MM.1S (cell line): ENCODE measurements around the gene NARF.

Source experiments
- EZH2 ChIP-seq: fragments of 300-600 bp; sonication (generic); optimal IDR thresholded peaks from 2 replicates; pipeline ENCODE3; 2017; ENCODE audit warnings: low read depth, mild to moderate bottlenecking, antibody characterized with exemption, low read length, mixed read lengths
- EZH2phosphoT487 ChIP-seq: fragments of 300-600 bp; sonication (generic); IDR thresholded peaks from 2 replicates; pipeline ENCODE4 v1.6.1; 2018; ENCODE audit warnings: antibody characterized with exemption, low read length
- TF ChIP-seq, protein P1 (sequence below): fragments of 300-600 bp; sonication (generic); IDR thresholded peaks from 2 replicates; pipeline ENCODE4 v1.5.1; 2016; ENCODE audit warnings: antibody characterized with exemption, low read length, mixed read lengths

DNA sequence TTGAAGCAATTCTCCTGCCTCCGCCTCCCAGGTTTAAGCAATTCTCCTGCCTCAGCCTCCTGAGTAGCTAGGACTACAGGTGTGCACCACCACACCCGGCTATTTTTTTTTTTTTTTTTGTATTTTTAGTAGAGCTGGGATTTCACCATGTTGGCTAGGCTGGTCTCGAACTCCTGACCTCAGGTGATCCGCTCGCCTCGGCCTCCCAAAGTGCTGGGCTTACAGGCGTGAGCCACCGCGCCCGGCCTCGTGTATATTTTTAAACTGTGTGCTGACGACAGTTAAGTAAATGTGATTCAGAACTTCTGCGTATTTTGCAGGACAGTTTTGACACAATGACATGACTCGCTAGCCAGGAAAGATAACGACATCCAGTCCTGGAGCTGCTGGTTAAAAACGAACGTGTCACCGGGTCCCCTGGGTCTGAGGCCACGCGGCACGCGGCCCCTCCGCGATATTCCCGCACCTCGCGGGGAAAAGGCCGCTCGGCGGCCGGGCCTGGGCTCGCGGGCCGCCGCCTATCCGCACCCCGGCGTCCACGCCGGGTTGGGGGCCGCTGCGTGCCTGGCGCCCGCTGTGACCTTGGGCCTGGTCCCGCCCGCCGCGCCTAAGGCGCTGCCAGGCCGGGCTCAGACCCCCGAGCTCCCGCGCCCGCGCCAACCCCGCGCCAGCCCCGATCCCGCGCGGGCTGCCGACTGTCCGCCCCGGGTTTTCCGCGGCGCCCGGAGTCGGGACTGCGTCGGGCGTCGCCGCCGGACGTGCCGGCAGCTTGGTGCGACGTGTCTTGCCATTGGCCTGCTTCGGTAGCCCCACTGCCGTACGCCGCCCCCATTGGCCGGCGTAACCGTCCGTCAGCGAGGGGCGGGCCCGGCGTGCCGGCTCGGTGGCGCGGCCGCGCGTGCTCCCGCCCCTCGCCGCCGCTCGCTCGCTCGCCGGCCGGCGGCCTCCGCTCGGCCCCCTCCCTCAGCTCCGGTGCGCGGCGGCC, 60.6 kb downstream of the NARF start, which contains the start of gene FOXK2:
- TF ChIP-seq, protein P1, sequence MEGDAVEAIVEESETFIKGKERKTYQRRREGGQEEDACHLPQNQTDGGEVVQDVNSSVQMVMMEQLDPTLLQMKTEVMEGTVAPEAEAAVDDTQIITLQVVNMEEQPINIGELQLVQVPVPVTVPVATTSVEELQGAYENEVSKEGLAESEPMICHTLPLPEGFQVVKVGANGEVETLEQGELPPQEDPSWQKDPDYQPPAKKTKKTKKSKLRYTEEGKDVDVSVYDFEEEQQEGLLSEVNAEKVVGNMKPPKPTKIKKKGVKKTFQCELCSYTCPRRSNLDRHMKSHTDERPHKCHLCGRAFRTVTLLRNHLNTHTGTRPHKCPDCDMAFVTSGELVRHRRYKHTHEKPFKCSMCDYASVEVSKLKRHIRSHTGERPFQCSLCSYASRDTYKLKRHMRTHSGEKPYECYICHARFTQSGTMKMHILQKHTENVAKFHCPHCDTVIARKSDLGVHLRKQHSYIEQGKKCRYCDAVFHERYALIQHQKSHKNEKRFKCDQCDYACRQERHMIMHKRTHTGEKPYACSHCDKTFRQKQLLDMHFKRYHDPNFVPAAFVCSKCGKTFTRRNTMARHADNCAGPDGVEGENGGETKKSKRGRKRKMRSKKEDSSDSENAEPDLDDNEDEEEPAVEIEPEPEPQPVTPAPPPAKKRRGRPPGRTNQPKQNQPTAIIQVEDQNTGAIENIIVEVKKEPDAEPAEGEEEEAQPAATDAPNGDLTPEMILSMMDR: no peak
- no peak for TF ChIP-seq EZH2
- TF ChIP-seq EZH2phosphoT487: no peak
